IPS-18c (cell line): ENCODE results near the gene CYP4F11.
"Not testable (repeated sequence)": the region's sequence is repeated elsewhere in the genome, so short reads cannot be mapped to it uniquely, and the experiment has no call there.

ENCODE experiments used
- H3K4me3 ChIP-seq: 2 replicates; pipeline ENCODE4 v1.7.0; 2013; ENCODE audit warnings: low read depth, mild to moderate bottlenecking, low read length, moderate library complexity; ENCODE audit not compliant: insufficient read depth
- H3K9me3 ChIP-seq: one replicate; pipeline ENCODE4 v1.6.1; 2013; ENCODE audit warnings: mild to moderate bottlenecking, low read length, moderate library complexity; ENCODE audit not compliant: control insufficient read depth, insufficient read depth

Gene CYP4F11

GRCh38 chr19:15895876-15896430, 38.4 kb downstream of the CYP4F11 start:
- Histone ChIP-seq H3K4me3 (no peak overlapping the region), H3K9me3 (peaks cover 17% of the 10 kb centered on the region)

GRCh38 chr19:15894359-15894758, 40.0 kb downstream of the CYP4F11 start:
- Histone ChIP-seq H3K4me3 (no peak overlapping the region), H3K9me3 (peaks cover 17% of the 10 kb centered on the region)

GRCh38 chr19:15893477-15893876, 40.9 kb downstream of the CYP4F11 start:
- H3K9me3 ChIP-seq: peaks cover 17% of the 10 kb centered on the region

GRCh38 chr19:15892012-15892411, 42.3 kb downstream of the CYP4F11 start:
- Histone ChIP-seq H3K9me3 (peaks cover 10% of the 10 kb centered on the region), H3K4me3 (no peak overlapping the region)

More at GRCh38 chr19:15893477-15893876, 40.9 kb downstream of the CYP4F11 start:
- H3K4me3 ChIP-seq: no peak overlapping the region

GRCh38 chr19:15891434-15891833, 42.9 kb downstream of the CYP4F11 start:
- no peak overlapping the region for H3K4me3 ChIP-seq
- peaks cover 10% of the 10 kb centered on the region for H3K9me3 ChIP-seq

- H3K4me3 ChIP-seq, H3K9me3 ChIP-seq: not testable (repeated sequence)
These were observed 45.0 kb downstream of the CYP4F11 start for GRCh38 chr19:15889339-15889738.

- H3K9me3 ChIP-seq: no peaks in the 10 kb centered on the region
These were observed 48.4 kb downstream of the CYP4F11 start for GRCh38 chr19:15885919-15886318.

GRCh38 chr19:15885167-15885566, 49.2 kb downstream of the CYP4F11 start:
- Histone ChIP-seq H3K9me3 (no peaks in the 10 kb centered on the region), H3K4me3 (no peak overlapping the region)

More at GRCh38 chr19:15885919-15886318, 48.4 kb downstream of the CYP4F11 start:
- no peak overlapping the region for H3K4me3 ChIP-seq

- H3K9me3 ChIP-seq, H3K4me3 ChIP-seq: not testable (repeated sequence)
These were observed 51.0 kb downstream of the CYP4F11 start for GRCh38 chr19:15883329-15883728.

- Histone ChIP-seq H3K9me3 (peaks cover 6% of the 10 kb centered on the region), H3K4me3 (no peak overlapping the region)
These were observed 59.4 kb downstream of the CYP4F11 start for GRCh38 chr19:15874821-15875474.

- not testable (repeated sequence) for H3K9me3 ChIP-seq, H3K4me3 ChIP-seq
These were observed 60.6 kb downstream of the CYP4F11 start for GRCh38 chr19:15873771-15874170.

GRCh38 chr19:15871570-15871969, 62.8 kb downstream of the CYP4F11 start:
- H3K9me3 ChIP-seq: peaks cover 4% of the 10 kb centered on the region
- H3K4me3 ChIP-seq: peak overlapping the region; percentile 20; the same call in 1 of the 2 replicates

GRCh38 chr19:15869873-15870272, 64.5 kb downstream of the CYP4F11 start:
- H3K4me3 ChIP-seq: no peak overlapping the region
- peaks cover 8% of the 10 kb centered on the region for H3K9me3 ChIP-seq

- H3K4me3 ChIP-seq: no peak overlapping the region
- H3K9me3 ChIP-seq: peaks cover 8% of the 10 kb centered on the region
These were observed 65.2 kb downstream of the CYP4F11 start for GRCh38 chr19:15869109-15869555.

- Histone ChIP-seq H3K9me3 (peaks cover 12% of the 10 kb centered on the region), H3K4me3 (no peak overlapping the region)
These were observed 67.7 kb downstream of the CYP4F11 start for GRCh38 chr19:15866636-15867035.

GRCh38 chr19:15864824-15865223, 69.5 kb downstream of the CYP4F11 start:
- Histone ChIP-seq H3K9me3 (peaks cover 8% of the 10 kb centered on the region), H3K4me3 (no peak overlapping the region)

GRCh38 chr19:15863272-15863671, 71.1 kb downstream of the CYP4F11 start:
- Histone ChIP-seq H3K4me3 (no peak overlapping the region), H3K9me3 (peaks cover 8% of the 10 kb centered on the region)

- peaks cover 12% of the 10 kb centered on the region for H3K9me3 ChIP-seq
- no peak overlapping the region for H3K4me3 ChIP-seq
These were observed 71.9 kb downstream of the CYP4F11 start for GRCh38 chr19:15862444-15862843.
